Measurements from ENCODE around the gene SIPA1L2.

The SIPA1L2 gene

GRCh38 chr1:232641507-232641906 lies 11.6 kb upstream of the SIPA1L2 start:
- no peak for DNase-seq

- DNase-seq, result no peak
These were observed 6.9 kb upstream of the SIPA1L2 start for GRCh38 chr1:232636799-232637198.

GRCh38 chr1:232635778-232636356 lies 5.9 kb upstream of the SIPA1L2 start:
- DNase-seq, result no peak

- no peak for DNase-seq
These were observed 5.3 kb upstream of the SIPA1L2 start for GRCh38 chr1:232635279-232635678.

GRCh38 chr1:232634096-232634495 lies 4.2 kb upstream of the SIPA1L2 start:
- no peak for DNase-seq

GRCh38 chr1:232630894-232631195 lies 912 bp upstream of the SIPA1L2 start:
- DNase-seq, result no peak

- no peak for DNase-seq
These were observed 485 bp downstream of the SIPA1L2 start for GRCh38 chr1:232629250-232630046.

- no peak for DNase-seq
These were observed 1.3 kb downstream of the SIPA1L2 start for GRCh38 chr1:232628335-232629249.

- no peak for DNase-seq
These were observed 2.1 kb downstream of the SIPA1L2 start for GRCh38 chr1:232627645-232628334.

GRCh38 chr1:232627171-232627570 lies 2.8 kb downstream of the SIPA1L2 start:
- no peak for DNase-seq

GRCh38 chr1:232626452-232626851 lies 3.5 kb downstream of the SIPA1L2 start:
- DNase-seq, result no peak

- DNase-seq, result no peak
These were observed 4.5 kb downstream of the SIPA1L2 start for GRCh38 chr1:232625319-232625868.

- DNase-seq, result no peak
These were observed 5.2 kb downstream of the SIPA1L2 start for GRCh38 chr1:232624546-232625281.

GRCh38 chr1:232622981-232623380 lies 7.0 kb downstream of the SIPA1L2 start:
- no peak for DNase-seq

GRCh38 chr1:232622378-232622777 lies 7.6 kb downstream of the SIPA1L2 start:
- no peak for DNase-seq

GRCh38 chr1:232621050-232621449 lies 8.9 kb downstream of the SIPA1L2 start:
- DNase-seq, result no peak

GRCh38 chr1:232620356-232620969 lies 9.5 kb downstream of the SIPA1L2 start:
- DNase-seq, result no peak

GRCh38 chr1:232617237-232617636 lies 12.7 kb downstream of the SIPA1L2 start:
- DNase-seq, result no peak

GRCh38 chr1:232615306-232615800 lies 14.6 kb downstream of the SIPA1L2 start:
- DNase-seq, result no peak

- DNase-seq, result no peak
These were observed 15.1 kb downstream of the SIPA1L2 start for GRCh38 chr1:232614811-232615210.

GRCh38 chr1:232613752-232614381 lies 16.1 kb downstream of the SIPA1L2 start:
- no peak for DNase-seq
